Effector CD4-positive, alpha-beta T cell (primary cell): ENCODE measurements around the gene GP5.

Source experiments
- DNase-seq: peaks from one replicate; pipeline ENCODE4 v3.0.0-alpha.2; 2020

GP5 gene

GRCh38 chr3:194375473-194376240 lies 23.4 kb downstream of the GP5 start:
- no peak for DNase-seq

- DNase-seq = no peak
Observed at GRCh38 chr3:194374935-194375334, 24.1 kb downstream of the GP5 start.

GRCh38 chr3:194373899-194374298 lies 25.2 kb downstream of the GP5 start:
- no peak for DNase-seq

GRCh38 chr3:194373028-194373427 lies 26.0 kb downstream of the GP5 start:
- no peak for DNase-seq

GRCh38 chr3:194370753-194371152 lies 28.3 kb downstream of the GP5 start:
- DNase-seq = no peak

GRCh38 chr3:194369522-194370279 lies 29.4 kb downstream of the GP5 start, which contains the start of gene LRRC15:
Gene LRRC15, minus strand, starts transcription at chr3:194369743. Its CDS starts 8,700 bp downstream, at chr3:194361043.
- DNase-seq = no peak

GRCh38 chr3:194368918-194369317 lies 30.1 kb downstream of the GP5 start:
- no peak for DNase-seq

GRCh38 chr3:194367992-194368841 lies 30.8 kb downstream of the GP5 start:
- DNase-seq = no peak

- no peak for DNase-seq
Observed at GRCh38 chr3:194365978-194366490, 33.0 kb downstream of the GP5 start.

- no peak for DNase-seq
Observed at GRCh38 chr3:194365526-194365925, 33.5 kb downstream of the GP5 start.

- no peak for DNase-seq
Observed at GRCh38 chr3:194364652-194365434, 34.2 kb downstream of the GP5 start.

GRCh38 chr3:194364314-194364651 lies 34.8 kb downstream of the GP5 start:
- no peak for DNase-seq

GRCh38 chr3:194360568-194360967 lies 38.5 kb downstream of the GP5 start:
- no peak for DNase-seq

GRCh38 chr3:194357681-194358080 lies 41.4 kb downstream of the GP5 start:
- DNase-seq = no peak

GRCh38 chr3:194355379-194355778 lies 43.7 kb downstream of the GP5 start:
- no peak for DNase-seq

GRCh38 chr3:194354315-194354714 lies 44.8 kb downstream of the GP5 start:
- DNase-seq = no peak

- no peak for DNase-seq
Observed at GRCh38 chr3:194352667-194353246, 46.3 kb downstream of the GP5 start.

- no peak for DNase-seq
Observed at GRCh38 chr3:194351952-194352536, 47.0 kb downstream of the GP5 start.

- no peak for DNase-seq
Observed at GRCh38 chr3:194351080-194351672, 47.9 kb downstream of the GP5 start, which contains the start of gene CPN2. Gene CPN2, minus strand, starts transcription at chr3:194351328. Its CDS starts 8,626 bp downstream, at chr3:194342702.

GRCh38 chr3:194350726-194351071 lies 48.4 kb downstream of the GP5 start:
- no peak for DNase-seq

- no peak for DNase-seq
Observed at GRCh38 chr3:194348354-194348753, 50.7 kb downstream of the GP5 start.
